ENCODE results near the gene P2RY14. TPM values are rescaled to one million over a fixed set of nuclear protein-coding genes. Genes with fewer than 3 reads are reported as not detected.

Gene P2RY14
- total RNA-seq, 1 donor from 2014 or later, result not detected

GRCh38 chr3:151169262-151169947 is 108.9 kb downstream of the P2RY14 start:
- DNase-seq (ENCODE audit: low spot score), result no peak
- TF ChIP-seq, protein P1, sequence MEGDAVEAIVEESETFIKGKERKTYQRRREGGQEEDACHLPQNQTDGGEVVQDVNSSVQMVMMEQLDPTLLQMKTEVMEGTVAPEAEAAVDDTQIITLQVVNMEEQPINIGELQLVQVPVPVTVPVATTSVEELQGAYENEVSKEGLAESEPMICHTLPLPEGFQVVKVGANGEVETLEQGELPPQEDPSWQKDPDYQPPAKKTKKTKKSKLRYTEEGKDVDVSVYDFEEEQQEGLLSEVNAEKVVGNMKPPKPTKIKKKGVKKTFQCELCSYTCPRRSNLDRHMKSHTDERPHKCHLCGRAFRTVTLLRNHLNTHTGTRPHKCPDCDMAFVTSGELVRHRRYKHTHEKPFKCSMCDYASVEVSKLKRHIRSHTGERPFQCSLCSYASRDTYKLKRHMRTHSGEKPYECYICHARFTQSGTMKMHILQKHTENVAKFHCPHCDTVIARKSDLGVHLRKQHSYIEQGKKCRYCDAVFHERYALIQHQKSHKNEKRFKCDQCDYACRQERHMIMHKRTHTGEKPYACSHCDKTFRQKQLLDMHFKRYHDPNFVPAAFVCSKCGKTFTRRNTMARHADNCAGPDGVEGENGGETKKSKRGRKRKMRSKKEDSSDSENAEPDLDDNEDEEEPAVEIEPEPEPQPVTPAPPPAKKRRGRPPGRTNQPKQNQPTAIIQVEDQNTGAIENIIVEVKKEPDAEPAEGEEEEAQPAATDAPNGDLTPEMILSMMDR (IDR thresholded peaks at IDR 0.05), result no peak
- Mint-ChIP-seq H3K9me3 (ENCODE audit: low read depth) (no peaks in the 10 kb centered on the region), H3K4me3 (ENCODE audit: unreplicated experiment) (no peak overlapping the region), H3K4me1 (ENCODE audit: low read depth) (peaks cover 15% of the 10 kb centered on the region), H3K27ac (ENCODE audit: unreplicated experiment) (no peak overlapping the region), H3K27me3 (ENCODE audit: low read depth) (no peaks in the 10 kb centered on the region), H3K36me3 (ENCODE audit: low read depth) (no peaks in the 10 kb centered on the region)

GRCh38 chr3:151168269-151169094 is 109.9 kb downstream of the P2RY14 start:
- DNase-seq (ENCODE audit: low spot score), result no peak
- H3K27ac Mint-ChIP-seq (ENCODE audit: unreplicated experiment), result no peak overlapping the region
- peaks cover 15% of the 10 kb centered on the region for H3K4me1 Mint-ChIP-seq (ENCODE audit: low read depth)
- no peaks in the 10 kb centered on the region for H3K36me3 Mint-ChIP-seq (ENCODE audit: low read depth)
- H3K27me3 Mint-ChIP-seq (ENCODE audit: low read depth), result no peaks in the 10 kb centered on the region
- no peak overlapping the region for H3K4me3 Mint-ChIP-seq (ENCODE audit: unreplicated experiment)
- no peaks in the 10 kb centered on the region for H3K9me3 Mint-ChIP-seq (ENCODE audit: low read depth)
- TF ChIP-seq, protein P1 (IDR thresholded peaks at IDR 0.05), result peak; percentile 97

DNA sequence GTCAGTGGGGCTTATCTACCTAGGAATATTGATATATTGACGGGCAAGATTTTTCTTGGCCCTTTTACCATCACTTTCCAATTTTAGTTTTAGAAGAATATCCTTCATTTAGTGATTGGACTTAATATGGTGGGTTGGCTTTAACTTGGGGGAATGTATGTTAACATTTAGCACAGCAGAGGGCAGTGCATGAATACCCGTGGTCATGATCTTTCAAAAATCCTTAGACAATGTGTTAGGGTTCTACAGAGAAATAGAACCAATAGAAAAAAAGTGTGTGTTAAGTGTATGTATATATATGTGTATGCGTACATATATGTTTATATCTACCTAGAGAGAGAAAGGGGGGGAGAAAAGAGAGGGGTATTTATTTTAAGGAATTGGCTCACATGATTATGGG is 112.2 kb downstream of the P2RY14 start:
- Mint-ChIP-seq H3K27ac (ENCODE audit: unreplicated experiment) (no peak overlapping the region), H3K4me1 (ENCODE audit: low read depth) (peaks cover 12% of the 10 kb centered on the region), H3K9me3 (ENCODE audit: low read depth) (no peaks in the 10 kb centered on the region), H3K36me3 (ENCODE audit: low read depth) (peaks cover 3% of the 10 kb centered on the region), H3K4me3 (ENCODE audit: unreplicated experiment) (no peak overlapping the region), H3K27me3 (ENCODE audit: low read depth) (no peaks in the 10 kb centered on the region)
- TF ChIP-seq, protein P1 (IDR thresholded peaks at IDR 0.05), result peak; percentile 55
- no peak for DNase-seq (ENCODE audit: low spot score)

DNA sequence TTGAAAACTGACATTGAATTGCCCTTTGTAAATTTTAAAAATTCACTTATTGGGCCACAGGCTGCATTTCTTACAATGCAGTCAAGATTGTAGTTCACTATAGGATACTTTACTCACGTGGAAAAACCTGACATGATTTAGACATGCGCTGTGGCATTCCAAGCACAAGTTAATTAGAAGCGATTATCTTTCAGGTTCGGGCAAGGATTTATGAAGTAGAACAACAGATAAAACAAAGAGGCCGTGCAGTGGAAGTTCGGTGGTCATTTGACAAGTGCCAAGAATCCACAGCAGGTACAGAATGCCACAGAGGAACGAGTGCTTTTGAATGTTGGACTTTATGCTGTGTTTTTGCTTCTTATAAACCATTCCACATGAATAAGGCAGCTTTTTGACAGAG is 113.1 kb downstream of the P2RY14 start:
- Mint-ChIP-seq H3K4me3 (ENCODE audit: unreplicated experiment) (no peak overlapping the region), H3K9me3 (ENCODE audit: low read depth) (no peaks in the 10 kb centered on the region), H3K27ac (ENCODE audit: unreplicated experiment) (no peak overlapping the region), H3K4me1 (ENCODE audit: low read depth) (peaks cover 4% of the 10 kb centered on the region), H3K27me3 (ENCODE audit: low read depth) (no peaks in the 10 kb centered on the region), H3K36me3 (ENCODE audit: low read depth) (peaks cover 3% of the 10 kb centered on the region)
- no peak for DNase-seq (ENCODE audit: low spot score)
- TF ChIP-seq, protein P1 (IDR thresholded peaks at IDR 0.05), result no peak

Other genes starting within 250 kb of the P2RY14 start
- gene MED12L, start 192.9 kb downstream of the P2RY14 start, total RNA-seq, result 0.97 to 2.6 TPM (median 2.4 TPM) in 3 replicates
- not detected in 3 replicates for gene GPR171, start 75.3 kb downstream of the P2RY14 start, total RNA-seq
- gene GPR87, start 38.3 kb upstream of the P2RY14 start, total RNA-seq, result not detected in 3 replicates
- not detected in 3 replicates for gene P2RY13, start 51.0 kb upstream of the P2RY14 start, total RNA-seq
- not detected in 3 replicates for gene P2RY12, start 106.2 kb upstream of the P2RY14 start, total RNA-seq
- gene IGSF10, start 182.5 kb upstream of the P2RY14 start, total RNA-seq, result 0.10 to 0.39 TPM (median 0.10 TPM) in 3 replicates

Measured in chondrocyte (in vitro differentiated cells).